PC-3 (cell line): ENCODE results near the gene RC3H1.

Source experiments
- CTCF ChIP-seq: fragments of 300-600 bp; sonication (generic); conservative IDR thresholded peaks from 2 replicates; pipeline ENCODE4 v1.5.1; 2017; ENCODE audit warnings: antibody characterized with exemption, low read depth, mild to moderate bottlenecking, low read length
- EZH2 ChIP-seq: fragments of 300-600 bp; sonication (generic); IDR thresholded peaks from one replicate; pipeline ENCODE4 v1.6.1; 2017; ENCODE audit warnings: antibody characterized with exemption, mild to moderate bottlenecking, low read length; ENCODE audit not compliant: unreplicated experiment

- TF ChIP-seq EZH2 (no peak), CTCF (no peak)
Measured at GRCh38 chr1:173913111-173913510, 109.0 kb downstream of the RC3H1 start.
